Fibroblast of peridontal ligament (primary cell): Measurements from ENCODE around the gene KIF14.
"Not testable (repeated sequence)": the region's sequence is repeated elsewhere in the genome, so short reads cannot be mapped to it uniquely, and the experiment has no call there.

ENCODE experiments used
- DNase-seq: peaks from one replicate; pipeline ENCODE4 v3.0.0-alpha.2; 2010; ENCODE audit errors: extremely low read depth

The KIF14 gene

GRCh38 chr1:200540281-200540680 is 80.3 kb downstream of the KIF14 start:
- no peak for DNase-seq

DNA sequence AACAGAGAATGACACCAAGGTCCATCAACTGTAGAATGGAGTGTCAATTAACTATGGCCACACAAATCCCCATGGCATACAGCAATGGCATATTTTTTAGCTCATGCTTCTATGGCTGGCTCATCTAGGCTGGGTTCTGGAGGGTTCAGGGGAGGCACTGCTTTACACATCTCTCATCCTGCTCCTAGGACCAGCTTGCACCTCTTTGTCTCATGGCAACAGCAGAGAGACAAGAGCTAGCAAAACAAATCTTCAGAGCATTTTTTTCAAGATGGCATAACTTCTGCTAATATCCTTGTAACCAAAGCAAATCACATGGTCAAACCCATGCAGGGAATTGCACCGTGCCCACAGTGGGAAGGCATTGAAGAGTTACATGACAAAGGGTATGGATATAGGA is 82.4 kb downstream of the KIF14 start:
- no peak for DNase-seq

DNA sequence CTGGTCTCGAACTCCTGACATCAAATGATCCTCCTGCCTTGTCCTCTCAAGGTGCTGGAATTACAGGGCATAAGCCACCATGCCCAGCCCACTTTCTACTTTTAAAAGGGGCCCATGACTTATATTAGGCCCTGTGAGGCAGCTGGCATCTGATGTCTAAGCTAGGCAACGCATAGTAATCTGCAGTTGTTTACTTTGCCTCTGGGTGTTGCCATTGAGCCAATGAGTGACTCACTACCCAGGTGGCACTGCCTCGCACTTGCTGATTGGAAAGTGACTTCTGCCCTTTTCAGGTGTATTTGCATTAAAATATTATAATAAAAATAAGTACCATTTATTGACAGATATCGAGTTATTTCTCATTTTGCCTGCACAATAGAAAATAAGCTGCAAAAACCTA is 84.9 kb downstream of the KIF14 start:
- no peak for DNase-seq

DNA sequence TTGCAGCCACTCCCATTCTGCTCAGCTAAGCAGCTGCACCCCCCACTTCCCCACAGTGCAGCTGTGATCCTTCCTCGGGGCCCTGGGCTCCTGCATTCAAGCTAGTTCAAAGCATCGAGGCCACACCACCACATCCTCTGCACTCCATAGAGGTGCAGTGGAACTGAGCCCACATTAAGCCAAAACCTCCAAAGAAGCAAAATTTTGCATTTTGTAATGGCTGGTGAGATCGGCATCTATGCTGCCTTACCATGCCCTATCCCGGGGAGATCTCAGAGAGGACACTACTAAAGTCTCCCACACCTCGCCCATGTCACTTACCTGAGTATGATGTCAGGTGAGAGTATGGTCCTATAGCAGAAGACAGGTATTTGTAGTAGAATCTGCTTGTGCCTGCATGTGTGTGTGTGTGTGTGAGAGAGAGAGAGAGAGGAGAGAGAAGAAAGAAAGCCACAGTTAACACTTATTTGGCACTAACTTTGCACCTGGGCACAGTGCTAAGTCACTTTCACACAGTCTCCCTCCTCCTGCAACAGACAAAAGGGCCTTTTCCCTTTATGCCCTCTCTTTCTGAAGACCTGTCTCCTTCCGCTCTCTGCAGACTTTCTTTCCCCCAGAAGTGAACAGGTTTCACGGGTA is 89.8 kb downstream of the KIF14 start:
- DNase-seq: no peak

GRCh38 chr1:200528858-200529606 is 91.5 kb downstream of the KIF14 start:
- DNase-seq: no peak

DNA sequence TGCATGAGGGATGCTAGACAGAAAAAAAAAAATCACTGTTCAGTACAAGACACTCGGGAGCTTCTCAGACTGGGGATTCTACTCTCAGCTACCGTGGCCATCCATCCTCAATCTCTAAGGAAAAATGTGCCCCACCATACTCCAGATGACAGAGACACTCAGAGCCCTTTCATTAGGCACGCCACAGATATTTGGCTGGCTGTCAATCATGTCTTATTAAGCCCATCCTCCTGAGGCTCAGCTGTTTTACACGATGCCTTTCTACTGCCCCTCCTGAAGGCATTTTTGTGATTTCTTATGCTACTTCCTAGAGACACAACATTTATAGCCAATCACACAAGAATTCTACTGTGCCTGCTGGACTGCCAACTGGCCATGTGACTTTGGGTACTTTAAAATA is 92.9 kb downstream of the KIF14 start:
- no peak for DNase-seq

GRCh38 chr1:200526709-200527612 is 93.6 kb downstream of the KIF14 start:
- DNase-seq: peak; percentile 23

- peak; percentile 65 for DNase-seq
Observed at GRCh38 chr1:200525090-200525987, 95.2 kb downstream of the KIF14 start.

DNA sequence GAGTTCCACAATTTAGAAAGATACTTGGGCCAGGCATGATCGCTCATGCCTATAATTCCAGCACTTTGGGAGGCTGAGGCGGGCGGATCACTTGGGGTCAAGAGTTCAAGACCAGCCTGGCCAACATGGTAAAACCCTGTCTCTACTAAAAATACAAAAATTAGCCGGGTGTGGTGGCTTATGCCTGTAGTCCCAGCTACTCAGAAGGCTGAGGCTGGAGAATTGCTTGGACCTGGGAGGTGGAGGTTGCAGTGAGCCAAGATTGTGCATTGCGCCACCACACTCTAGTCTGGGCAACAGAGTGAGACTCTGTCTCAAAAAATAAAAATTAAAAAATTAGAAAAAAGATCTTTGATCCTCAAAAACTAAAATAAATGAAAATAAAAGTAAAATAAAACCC is 96.0 kb downstream of the KIF14 start:
- DNase-seq: not testable (repeated sequence)

DNA sequence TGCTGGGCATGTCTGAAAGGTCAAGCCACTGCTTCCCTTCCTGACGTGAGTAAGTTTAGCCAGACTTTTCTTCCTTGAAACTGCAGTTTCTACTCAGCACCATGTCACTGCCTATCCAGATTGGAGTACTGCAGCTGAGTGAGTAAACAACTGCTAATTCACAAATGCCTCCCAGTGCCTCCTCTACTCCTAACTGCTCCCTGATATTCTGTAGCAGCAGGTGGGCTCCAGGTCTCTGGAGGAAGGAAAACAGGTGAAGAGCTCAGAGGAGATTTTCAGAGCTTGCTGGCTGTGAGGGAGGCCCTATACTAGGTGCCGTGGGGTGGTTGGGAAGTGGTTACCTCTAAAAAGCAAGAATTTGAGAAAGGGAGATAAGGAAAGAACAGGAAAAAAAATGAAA is 96.5 kb downstream of the KIF14 start:
- no peak for DNase-seq

DNA sequence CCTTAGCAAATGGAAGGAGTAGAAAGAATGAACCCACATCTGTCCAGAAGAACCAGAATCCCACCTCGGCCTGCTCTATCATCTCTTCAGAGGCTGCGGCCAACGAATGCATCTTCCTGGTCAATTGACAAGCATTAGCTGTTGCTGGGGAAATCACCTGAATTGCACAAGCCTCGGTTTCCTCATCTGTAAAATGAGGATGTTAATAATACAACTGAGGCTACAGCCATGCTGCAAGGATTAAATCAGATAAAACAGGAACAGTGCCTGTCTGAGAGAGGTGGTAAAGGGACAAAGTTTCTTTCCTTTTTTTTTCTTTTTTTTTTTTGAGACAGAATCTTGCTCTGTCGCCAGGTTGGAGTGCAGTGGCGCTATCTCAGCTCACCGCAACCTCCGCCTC is 99.8 kb downstream of the KIF14 start:
- no peak for DNase-seq

DNA sequence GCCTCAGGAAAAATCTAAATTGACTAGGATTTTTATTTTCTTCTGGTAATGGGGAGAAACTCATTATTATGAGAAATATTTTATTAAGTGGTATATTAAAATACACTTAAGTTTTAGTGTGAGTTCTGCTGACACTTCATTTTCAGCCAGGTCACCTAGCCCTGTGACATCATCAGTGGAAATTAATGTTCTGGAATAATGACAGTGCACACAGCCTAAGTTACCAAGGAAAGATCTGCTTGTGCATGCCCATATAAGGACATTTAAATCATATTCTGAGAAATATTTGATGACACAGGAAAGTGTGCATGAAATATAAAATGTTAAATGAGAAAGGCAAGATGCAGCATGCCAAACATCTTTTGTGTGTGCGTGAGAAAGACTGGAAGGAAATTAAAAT is 102.0 kb downstream of the KIF14 start:
- DNase-seq: no peak

- peak; percentile 81 for DNase-seq
Observed at GRCh38 chr1:200512191-200512590, 108.4 kb downstream of the KIF14 start.

DNA sequence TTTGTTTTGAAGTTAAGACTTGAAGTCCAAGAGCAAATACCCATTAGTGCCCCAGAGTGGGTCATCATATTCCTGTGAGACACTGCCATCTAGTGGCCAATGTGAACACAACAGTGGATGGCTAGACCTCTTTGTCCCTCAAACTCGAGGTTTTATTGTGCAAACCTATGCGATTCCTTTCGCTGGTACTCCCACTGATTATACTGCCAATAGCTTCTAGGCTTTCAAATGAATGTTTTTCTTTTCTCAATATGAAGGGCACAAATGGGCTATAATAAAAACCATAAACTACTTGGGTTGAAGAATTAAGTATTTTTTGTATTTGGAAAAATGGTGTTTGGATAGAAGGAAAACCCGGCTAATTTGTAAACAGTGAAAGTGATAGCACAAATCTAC is 110.3 kb downstream of the KIF14 start:
- DNase-seq: peak; percentile 94

- DNase-seq: no peak
Observed at GRCh38 chr1:200506471-200506870, 114.1 kb downstream of the KIF14 start.

- no peak for DNase-seq
Observed at GRCh38 chr1:200505257-200505656, 115.3 kb downstream of the KIF14 start.
